GM06990 (cell line): ENCODE data around the gene PSMG2.

ENCODE experiments used
- DNase-seq: peaks from one replicate; pipeline ENCODE4 v3.0.0-alpha.2; 2011; ENCODE audit not compliant: insufficient read length; ENCODE audit errors: extremely low read depth
- H3K27me3 ChIP-seq: replicated peaks from 2 replicates; pipeline ENCODE4 v1.6.0; 2011; ENCODE audit warnings: low read length; ENCODE audit not compliant: control insufficient read depth, insufficient read depth
- H3K36me3 ChIP-seq: 2 replicates; pipeline ENCODE4 v1.5.1; 2011; ENCODE audit warnings: low read length; ENCODE audit not compliant: control insufficient read depth, insufficient read depth
- H3K4me3 ChIP-seq: replicated peaks from 2 replicates; pipeline ENCODE4 v1.5.1; 2011; ENCODE audit warnings: low read depth, mild to moderate bottlenecking, control low read depth, low read length
- CTCF ChIP-seq: IDR thresholded peaks from 2 replicates; pipeline ENCODE4 v1.5.1; 2011; ENCODE audit warnings: low read length, control low read depth, mild to moderate bottlenecking, inconsistent platforms; ENCODE audit not compliant: insufficient read depth, poor library complexity, severe bottlenecking

The PSMG2 gene

DNA sequence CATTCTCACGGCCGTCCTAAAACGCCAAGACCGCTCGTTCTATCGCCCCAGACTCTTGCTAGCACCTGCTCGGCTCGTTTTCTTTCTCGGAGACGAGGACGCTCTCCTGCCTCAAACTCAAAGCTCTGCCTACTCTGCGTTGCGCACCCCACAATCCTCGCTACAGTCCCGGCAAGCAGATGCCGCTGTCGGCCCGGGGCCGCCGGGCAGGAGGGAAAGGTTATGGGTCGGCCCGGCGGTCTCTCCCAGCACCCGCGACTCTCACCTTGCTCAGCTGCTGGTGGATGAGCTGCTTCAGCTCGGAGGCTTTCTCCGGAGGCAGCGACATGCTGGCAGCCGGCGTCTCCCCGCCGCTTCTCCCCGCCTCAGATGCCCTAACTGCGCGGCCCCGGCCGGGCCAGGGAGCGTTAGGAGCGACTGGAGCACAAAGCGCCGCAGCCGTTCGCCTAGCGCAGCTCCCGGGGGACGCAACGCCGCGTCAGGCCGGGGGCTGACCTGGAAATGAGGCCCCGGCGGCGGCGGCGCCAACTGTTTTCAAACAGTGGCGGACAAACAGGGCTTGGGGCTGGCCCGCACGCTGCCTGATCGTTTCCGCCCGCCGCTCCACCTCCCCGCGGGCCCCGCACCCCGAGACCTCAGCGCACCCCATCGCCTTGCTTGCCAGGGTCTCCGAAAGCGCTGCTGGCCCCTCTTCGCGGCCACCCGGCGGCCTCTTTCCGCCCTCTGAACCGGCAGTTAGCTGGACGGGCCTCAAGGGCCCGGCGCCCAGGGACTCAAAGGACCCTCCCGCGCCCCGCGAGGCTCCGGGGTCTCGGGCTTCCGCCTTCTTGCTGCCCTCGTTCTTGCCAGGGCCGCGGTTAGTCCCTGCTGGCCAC, at the start of gene PSMG2, which contains the start of gene CEP76:
Gene PSMG2, plus strand, starts transcription at position 822 of the 875 bp plus-strand sequence. CDS start 66 bp downstream, outside the sequence.
Gene CEP76, minus strand, starts transcription at position 503 of the 875 bp plus-strand sequence. Its CDS starts 175 bp downstream, at position 328.
- peak; percentile 93 for DNase-seq
- peak; percentile 2 for TF ChIP-seq CTCF
- Histone ChIP-seq H3K4me3 (peak within 1 kb of the TSS; percentile 79), H3K36me3 (peaks cover 1% of the 10 kb centered on the region; the same call in 1 of the 2 replicates), H3K27me3 (no peaks in the 10 kb centered on the region)

DNA sequence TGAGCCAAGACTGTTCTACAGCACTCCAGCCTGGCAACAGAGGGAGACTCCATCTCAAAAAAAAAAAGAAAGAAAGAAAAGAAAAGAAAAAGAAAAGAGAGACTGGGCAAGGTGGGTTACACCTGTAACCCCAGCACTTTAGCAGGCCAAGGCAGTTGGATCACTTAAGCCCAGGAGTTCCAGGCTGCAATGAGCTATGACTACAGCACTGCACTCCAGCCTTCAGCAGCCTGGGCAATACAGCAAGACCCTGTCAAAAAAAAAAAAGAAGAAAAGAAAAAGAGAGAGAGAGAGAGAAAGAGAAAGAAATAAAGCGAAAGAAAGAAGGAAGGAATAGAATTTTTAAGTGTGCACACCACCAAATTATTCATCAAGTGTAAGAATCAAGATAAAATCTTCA, 47.9 kb upstream of the PSMG2 start:
- H3K27me3 ChIP-seq, result no peaks in the 10 kb centered on the region
- TF ChIP-seq CTCF, result no peak
- H3K36me3 ChIP-seq, result no peaks in the 10 kb centered on the region
- H3K4me3 ChIP-seq, result no peak overlapping the region
- DNase-seq, result no peak

- DNase-seq, result no peak
- H3K4me3 ChIP-seq, result peak overlapping the region; percentile 73
- no peak for TF ChIP-seq CTCF
These were observed 46.3 kb upstream of the PSMG2 start for GRCh38 chr18:12656605-12656937.

DNA sequence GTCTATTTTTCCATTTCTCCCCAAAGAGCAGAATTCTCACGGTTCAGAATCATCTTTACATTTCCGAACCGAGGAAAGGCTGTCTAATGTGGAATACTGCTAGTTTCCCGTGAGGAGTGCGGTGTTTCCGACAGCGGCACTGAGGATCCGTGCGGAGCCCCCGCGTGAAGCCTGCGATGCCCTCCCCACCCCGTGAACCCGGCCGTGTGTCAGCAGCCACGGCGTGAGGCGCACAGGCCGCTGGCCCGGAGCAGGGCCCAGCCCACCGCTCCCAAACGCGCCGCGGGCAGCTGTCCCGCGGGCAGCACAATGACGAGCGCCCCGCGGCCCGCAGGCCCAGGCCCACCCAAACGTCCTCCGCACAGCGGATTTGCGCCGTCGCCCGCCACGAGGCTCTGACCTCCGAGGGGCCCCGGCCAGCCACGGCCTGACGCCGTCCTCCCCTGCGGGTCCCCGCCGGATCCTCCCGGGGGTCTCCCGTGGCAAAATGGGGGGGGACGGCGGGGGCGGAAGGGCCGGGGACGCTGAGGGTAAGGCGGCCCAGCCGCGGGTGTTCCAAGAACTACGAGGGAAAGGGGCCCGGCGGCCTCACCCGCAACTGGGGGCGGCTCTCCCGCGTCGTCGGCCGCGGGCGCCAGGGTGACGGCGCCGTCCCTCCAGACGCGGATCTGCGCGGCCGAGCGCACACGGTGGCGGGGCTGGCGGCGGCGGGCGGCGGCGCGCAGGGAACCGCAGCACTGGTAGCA, 45.7 kb upstream of the PSMG2 start:
- Histone ChIP-seq H3K36me3 (no peaks in the 10 kb centered on the region), H3K27me3 (no peaks in the 10 kb centered on the region), H3K4me3 (peak overlapping the region; percentile 73)
- DNase-seq, result no peak
- TF ChIP-seq CTCF, result no peak

More at GRCh38 chr18:12656605-12656937, 46.3 kb upstream of the PSMG2 start:
- Histone ChIP-seq H3K36me3 (no peaks in the 10 kb centered on the region), H3K27me3 (no peaks in the 10 kb centered on the region)

DNA sequence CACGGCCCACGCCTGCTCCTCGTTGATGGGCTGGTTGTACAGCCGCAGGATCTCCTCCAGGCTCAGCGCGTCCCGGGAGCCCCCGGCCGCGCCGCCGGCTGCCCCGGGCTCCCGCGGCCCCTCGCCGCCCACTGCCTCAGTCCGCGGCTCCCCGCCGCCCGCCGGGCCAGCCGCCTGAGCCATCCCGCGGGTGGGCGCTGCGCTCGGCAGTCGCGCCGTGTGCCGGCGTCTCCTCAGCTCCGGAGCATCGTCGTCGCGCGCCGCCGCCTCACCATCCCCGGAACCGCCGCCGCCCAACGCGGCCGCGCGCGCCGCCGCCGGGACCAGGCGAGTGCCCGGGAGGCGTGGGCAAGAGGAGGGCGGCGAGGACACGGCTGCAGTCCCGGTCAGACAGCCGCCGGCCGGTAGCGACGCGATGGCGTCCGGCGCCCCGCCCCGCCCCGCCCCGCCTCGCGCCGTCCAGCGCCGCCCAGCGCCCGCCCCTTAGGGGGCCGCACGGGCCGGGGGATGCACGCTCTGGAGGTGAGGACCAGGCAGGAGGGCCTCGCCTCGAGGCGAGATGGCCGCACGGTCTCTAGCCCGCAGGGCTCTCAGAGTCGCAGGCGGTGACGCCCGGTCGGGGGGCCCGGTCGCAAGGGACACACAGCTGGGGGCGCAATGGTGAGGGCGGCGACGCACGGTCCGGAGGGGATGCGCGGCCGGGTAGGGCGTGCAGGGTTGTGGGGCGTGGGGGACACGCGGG, 45.0 kb upstream of the PSMG2 start, which contains the start of gene SPIRE1:
Gene SPIRE1, minus strand, starts transcription at position 424 of the 742 bp plus-strand sequence. Its CDS starts 241 bp downstream, at position 183.
- Histone ChIP-seq H3K27me3 (no peaks in the 10 kb centered on the region), H3K36me3 (no peaks in the 10 kb centered on the region), H3K4me3 (peak within 1 kb of the TSS; percentile 73)
- no peak for TF ChIP-seq CTCF
- peak; percentile 56 for DNase-seq
